ENCODE data around the gene GRB2.
A peak's percentile ranks its signal among the peaks of the same experiment; 100 is the strongest.
"Not testable (repeated sequence)": the region's sequence is repeated elsewhere in the genome, so short reads cannot be mapped to it uniquely, and the experiment has no call there.

Gene GRB2

GRCh38 chr17:75380750-75381149 is 24.7 kb downstream of the GRB2 start:
- H3K4me3 Mint-ChIP-seq: no peak overlapping the region
- peak overlapping the region; percentile 52 for H3K27ac Mint-ChIP-seq
- no peaks in the 10 kb centered on the region for H3K9me3 Mint-ChIP-seq
- DNase-seq (ENCODE audit: low spot score in 2 of 2) (no peak), ATAC-seq (no peak)
- peaks cover 17% of the 10 kb centered on the region for H3K4me1 Mint-ChIP-seq
- H3K36me3 Mint-ChIP-seq: peaks cover 30% of the 10 kb centered on the region

GRCh38 chr17:75380315-75380714 is 25.2 kb downstream of the GRB2 start:
- Mint-ChIP-seq H3K27ac (peak overlapping the region; percentile 52), H3K9me3 (no peaks in the 10 kb centered on the region), H3K4me1 (peaks cover 18% of the 10 kb centered on the region), H3K4me3 (no peak overlapping the region), H3K36me3 (peaks cover 31% of the 10 kb centered on the region)
- no peak for DNase-seq (ENCODE audit: low spot score in 2 of 2)
- ATAC-seq: no peak

GRCh38 chr17:75379426-75379825 is 26.1 kb downstream of the GRB2 start:
- Mint-ChIP-seq H3K4me1 (peaks cover 27% of the 10 kb centered on the region), H3K36me3 (peaks cover 31% of the 10 kb centered on the region)
- not testable (repeated sequence) for ATAC-seq; H3K27ac Mint-ChIP-seq; H3K4me3 Mint-ChIP-seq; DNase-seq (ENCODE audit: low spot score in 2 of 2); H3K9me3 Mint-ChIP-seq

GRCh38 chr17:75373280-75373679 is 32.2 kb downstream of the GRB2 start:
- Mint-ChIP-seq H3K4me1 (peaks cover 62% of the 10 kb centered on the region), H3K36me3 (peaks cover 57% of the 10 kb centered on the region), H3K4me3 (no peak overlapping the region), H3K9me3 (no peaks in the 10 kb centered on the region), H3K27ac (no peak overlapping the region)
- no peak for ATAC-seq
- no peak for DNase-seq (ENCODE audit: low spot score in 2 of 2)

DNA sequence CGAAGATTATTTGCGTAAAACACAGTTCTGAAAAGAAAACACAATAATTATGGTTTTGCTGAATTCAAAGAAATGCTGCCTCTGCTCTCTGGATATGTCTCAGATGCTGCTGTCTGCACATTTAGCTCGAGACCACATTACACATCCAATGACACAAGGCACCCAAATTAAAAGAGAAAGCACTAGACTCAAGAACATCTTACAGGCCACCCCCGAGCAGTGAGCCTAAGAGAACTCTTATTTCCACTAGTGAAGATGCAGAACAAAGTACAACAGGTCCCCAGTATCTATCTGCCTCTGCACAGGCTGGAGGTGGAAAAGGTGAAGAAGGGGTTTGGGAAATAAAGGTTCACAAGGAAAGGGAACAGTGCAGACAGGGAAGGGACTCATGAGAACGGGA is 33.5 kb downstream of the GRB2 start:
- H3K4me1 Mint-ChIP-seq: peaks cover 68% of the 10 kb centered on the region
- H3K36me3 Mint-ChIP-seq: peaks cover 51% of the 10 kb centered on the region
- no peaks in the 10 kb centered on the region for H3K9me3 Mint-ChIP-seq
- peak in 1 of 2 donors; percentile 60 for DNase-seq (ENCODE audit: low spot score in 2 of 2)
- ATAC-seq: peak; percentile 93
- H3K27ac Mint-ChIP-seq: peak overlapping the region; percentile 75
- H3K4me3 Mint-ChIP-seq: peak overlapping the region; percentile 53

GRCh38 chr17:75371339-75371738 is 34.1 kb downstream of the GRB2 start:
- peak overlapping the region; percentile 53 for H3K4me3 Mint-ChIP-seq
- peak overlapping the region; percentile 75 for H3K27ac Mint-ChIP-seq
- peaks cover 75% of the 10 kb centered on the region for H3K4me1 Mint-ChIP-seq
- peak in 1 of 2 donors; percentile 66 for DNase-seq (ENCODE audit: low spot score in 2 of 2)
- peaks cover 45% of the 10 kb centered on the region for H3K36me3 Mint-ChIP-seq
- H3K9me3 Mint-ChIP-seq: no peaks in the 10 kb centered on the region
- ATAC-seq: peak; percentile 66

- Mint-ChIP-seq H3K4me3 (no peak overlapping the region), H3K27ac (no peak overlapping the region), H3K9me3 (no peaks in the 10 kb centered on the region), H3K36me3 (peaks cover 36% of the 10 kb centered on the region), H3K4me1 (peaks cover 84% of the 10 kb centered on the region)
- ATAC-seq (no peak), DNase-seq (ENCODE audit: low spot score in 2 of 2) (no peak)
These were observed 35.1 kb downstream of the GRB2 start for GRCh38 chr17:75370286-75370915.

- Mint-ChIP-seq H3K4me1 (peaks cover 90% of the 10 kb centered on the region), H3K36me3 (peaks cover 23% of the 10 kb centered on the region)
- H3K27ac Mint-ChIP-seq; H3K9me3 Mint-ChIP-seq; ATAC-seq; DNase-seq (ENCODE audit: low spot score in 2 of 2); H3K4me3 Mint-ChIP-seq: not testable (repeated sequence)
These were observed 37.4 kb downstream of the GRB2 start for GRCh38 chr17:75367838-75368789.

GRCh38 chr17:75367312-75367711 is 38.2 kb downstream of the GRB2 start:
- Mint-ChIP-seq H3K4me1 (peaks cover 90% of the 10 kb centered on the region), H3K36me3 (peaks cover 25% of the 10 kb centered on the region), H3K9me3 (no peaks in the 10 kb centered on the region), H3K27ac (no peak overlapping the region), H3K4me3 (peak overlapping the region; percentile 16)
- ATAC-seq (peak; percentile 64), DNase-seq (ENCODE audit: low spot score in 2 of 2) (no peak)

- Mint-ChIP-seq H3K4me1 (peaks cover 90% of the 10 kb centered on the region), H3K27ac (no peak overlapping the region), H3K9me3 (no peaks in the 10 kb centered on the region), H3K4me3 (no peak overlapping the region), H3K36me3 (peaks cover 22% of the 10 kb centered on the region)
- no peak for DNase-seq (ENCODE audit: low spot score in 2 of 2)
- no peak for ATAC-seq
These were observed 39.0 kb downstream of the GRB2 start for GRCh38 chr17:75366432-75366831.

- ATAC-seq: no peak
These were observed 39.6 kb downstream of the GRB2 start for GRCh38 chr17:75365931-75366275.

DNA sequence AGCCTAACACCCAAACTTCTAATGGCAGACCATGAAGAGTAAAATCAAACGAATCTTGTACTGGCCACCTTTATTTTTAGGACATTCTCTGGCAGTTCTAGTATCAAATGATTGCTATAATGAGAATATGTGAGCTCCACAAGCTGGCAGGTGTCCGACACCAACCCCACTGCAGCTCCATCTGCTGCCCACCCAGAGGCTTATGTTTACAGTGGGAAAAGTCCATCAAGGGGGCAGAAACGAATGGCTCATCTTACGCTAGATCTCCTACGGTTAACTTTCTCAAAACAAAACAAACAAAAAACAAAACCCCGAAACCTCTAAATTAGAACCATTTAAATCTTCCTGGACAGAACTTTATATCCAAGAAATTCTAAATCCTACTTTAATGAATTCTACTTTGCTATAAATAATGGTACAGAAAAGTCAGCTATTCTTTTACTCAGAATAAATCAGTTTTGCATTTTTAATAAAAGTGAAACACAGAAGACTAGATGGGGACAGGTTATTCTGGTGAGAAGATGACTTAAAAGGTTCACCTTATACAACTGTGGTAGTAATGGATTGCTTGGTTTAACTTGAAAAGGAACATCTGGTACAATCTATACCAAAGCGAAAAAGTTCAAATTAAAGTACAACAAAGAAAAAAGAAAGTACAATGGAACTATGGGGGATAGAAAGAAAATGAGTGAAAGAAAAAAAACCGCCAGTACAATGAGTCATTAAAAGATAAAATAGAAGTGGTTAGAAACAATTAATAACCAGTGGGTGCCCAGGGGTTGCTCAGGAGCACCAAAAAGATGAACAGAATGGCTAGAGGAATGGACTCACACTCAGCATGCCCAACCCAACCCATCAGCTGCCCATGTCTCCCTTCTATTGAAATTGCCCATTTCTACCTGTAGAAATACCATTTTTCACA is 40.2 kb downstream of the GRB2 start:
- ATAC-seq: peak; percentile 21
- Mint-ChIP-seq H3K27ac (peak overlapping the region; percentile 38), H3K9me3 (no peaks in the 10 kb centered on the region)

More at GRCh38 chr17:75365931-75366275, 39.6 kb downstream of the GRB2 start:
- H3K9me3 Mint-ChIP-seq: no peaks in the 10 kb centered on the region
- peaks cover 18% of the 10 kb centered on the region for H3K36me3 Mint-ChIP-seq
- H3K27ac Mint-ChIP-seq: no peak overlapping the region
- no peak for DNase-seq (ENCODE audit: low spot score in 2 of 2)
- peaks cover 91% of the 10 kb centered on the region for H3K4me1 Mint-ChIP-seq
- H3K4me3 Mint-ChIP-seq: peak overlapping the region; percentile 1

GRCh38 chr17:75364078-75364477 is 41.4 kb downstream of the GRB2 start:
- Mint-ChIP-seq H3K4me3 (no peak overlapping the region), H3K36me3 (peaks cover 10% of the 10 kb centered on the region)

More for the DNA sequence above, 40.2 kb downstream of the GRB2 start:
- no peak for DNase-seq (ENCODE audit: low spot score in 2 of 2)
- Mint-ChIP-seq H3K4me3 (peak overlapping the region; percentile 1), H3K4me1 (peaks cover 95% of the 10 kb centered on the region), H3K36me3 (peaks cover 12% of the 10 kb centered on the region)

DNA sequence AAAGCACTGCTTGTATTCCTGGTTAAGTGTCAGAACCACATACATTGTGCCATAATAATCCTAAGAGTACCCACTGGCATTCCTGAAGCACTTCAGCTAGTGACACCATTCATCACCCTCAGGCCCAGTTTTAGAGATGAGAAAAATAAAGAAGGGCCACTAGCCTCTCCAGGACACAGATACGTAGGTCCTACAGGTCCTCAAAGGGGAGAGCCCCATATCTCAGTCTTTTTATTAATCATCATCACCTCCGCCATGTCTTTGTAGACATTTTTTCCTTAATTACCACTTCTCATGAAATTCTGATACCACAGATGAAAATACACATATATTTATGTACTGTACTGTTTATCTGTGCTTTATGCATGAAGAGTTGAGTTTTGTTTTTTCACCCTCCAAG is 43.5 kb downstream of the GRB2 start:
- H3K4me3 Mint-ChIP-seq: no peak overlapping the region
- DNase-seq (ENCODE audit: low spot score in 2 of 2) (no peak), ATAC-seq (peak; percentile 32)
- H3K36me3 Mint-ChIP-seq: peaks cover 10% of the 10 kb centered on the region
- no peak overlapping the region for H3K27ac Mint-ChIP-seq
- peaks cover 80% of the 10 kb centered on the region for H3K4me1 Mint-ChIP-seq
- H3K9me3 Mint-ChIP-seq: no peaks in the 10 kb centered on the region

More at GRCh38 chr17:75364078-75364477, 41.4 kb downstream of the GRB2 start:
- H3K4me1 Mint-ChIP-seq: peaks cover 94% of the 10 kb centered on the region
- no peaks in the 10 kb centered on the region for H3K9me3 Mint-ChIP-seq
- no peak overlapping the region for H3K27ac Mint-ChIP-seq
- DNase-seq (ENCODE audit: low spot score in 2 of 2): no peak
- peak; percentile 54 for ATAC-seq

- no peak for ATAC-seq
- H3K27ac Mint-ChIP-seq: peak overlapping the region; percentile 81
These were observed 44.1 kb downstream of the GRB2 start for GRCh38 chr17:75361344-75361743.

More at GRCh38 chr17:75361344-75361743, 44.1 kb downstream of the GRB2 start:
- H3K4me1 Mint-ChIP-seq: peaks cover 80% of the 10 kb centered on the region
- H3K9me3 Mint-ChIP-seq: no peaks in the 10 kb centered on the region
- DNase-seq (ENCODE audit: low spot score in 2 of 2): no peak
- H3K4me3 Mint-ChIP-seq: no peak overlapping the region
- H3K36me3 Mint-ChIP-seq: peaks cover 15% of the 10 kb centered on the region

All from stimulated activated effector memory CD8-positive, alpha-beta T cell treated with anti-CD3 and anti-CD28 coated beads, Interleukin-12 subunit alpha, Interleukin-12 subunit beta, amount 100 ng/mL, for 72 hours (primary cell).